Activated B cell treated with CpG ODN at 0.5 μM for 24 hours (primary cell): Measurements from ENCODE around the gene CALHM2. TPM values are rescaled to one million over a fixed set of nuclear protein-coding genes. Genes with fewer than 3 reads are reported as not detected.

Experiments used
- ATAC-seq: fragments of 200-7000 bp; cut with Tn5 transposase; one replicate; pipeline ENCODE4 v1.10.0; 2021; ENCODE audit warnings: low read depth, mild to moderate bottlenecking, moderate library complexity
- CTCF ChIA-PET: fragments of 350-600 bp; sonication (Branson Sonifier 250); formaldehyde crosslinking; loops from one replicate; lab custom pipeline; 2021; ENCODE audit warnings: antibody characterized with exemption; lab: Charles Lee
- POLR2A ChIA-PET: fragments of 350-600 bp; sonication (Branson Sonifier 250); formaldehyde crosslinking; loops from one replicate; lab custom pipeline; 2021; ENCODE audit warnings: antibody characterized with exemption; lab: Charles Lee
- DNase-seq: peaks from one replicate; pipeline ENCODE4 v3.0.0; 2022
- H3K27ac Mint-ChIP-seq: one replicate; pipeline ENCODE4 v1.8.0; 2020; ENCODE audit warnings: mixed read lengths
- H3K27me3 Mint-ChIP-seq: one replicate; pipeline ENCODE4 v1.8.0; 2021; ENCODE audit warnings: mixed read lengths
- H3K36me3 Mint-ChIP-seq: one replicate; pipeline ENCODE4 v1.8.0; 2021; ENCODE audit warnings: low read depth, mixed read lengths
- H3K4me1 Mint-ChIP-seq: one replicate; pipeline ENCODE4 v1.8.0; 2021; ENCODE audit warnings: mixed read lengths
- H3K4me3 Mint-ChIP-seq: one replicate; pipeline ENCODE4 v1.8.0; 2020; ENCODE audit warnings: mild to moderate bottlenecking, mixed read lengths
- H3K9me3 Mint-ChIP-seq: one replicate; pipeline ENCODE4 v1.8.0; 2020; ENCODE audit warnings: mixed read lengths
- CTCF ChIP-seq: fragments of 200-600 bp; IDR thresholded peaks from one replicate; pipeline ENCODE4 v1.8.0; 2022; ENCODE audit warnings: antibody characterized with exemption, mild to moderate bottlenecking
- intact Hi-C: fragments of 100-400 bp; cut with micrococcal nuclease; formaldehyde crosslinking; loops from one replicate; pipeline ENCODE4 v1.15.1; 2024
- total RNA-seq: library from RNA; stranded (reverse); gene quantifications from 2 replicates; pipeline ENCODE4 v1.2.3, GENCODE V29; 2022

The CALHM2 gene
- total RNA-seq, 1 donor from 2014 or later, result 17.5 TPM

DNA sequence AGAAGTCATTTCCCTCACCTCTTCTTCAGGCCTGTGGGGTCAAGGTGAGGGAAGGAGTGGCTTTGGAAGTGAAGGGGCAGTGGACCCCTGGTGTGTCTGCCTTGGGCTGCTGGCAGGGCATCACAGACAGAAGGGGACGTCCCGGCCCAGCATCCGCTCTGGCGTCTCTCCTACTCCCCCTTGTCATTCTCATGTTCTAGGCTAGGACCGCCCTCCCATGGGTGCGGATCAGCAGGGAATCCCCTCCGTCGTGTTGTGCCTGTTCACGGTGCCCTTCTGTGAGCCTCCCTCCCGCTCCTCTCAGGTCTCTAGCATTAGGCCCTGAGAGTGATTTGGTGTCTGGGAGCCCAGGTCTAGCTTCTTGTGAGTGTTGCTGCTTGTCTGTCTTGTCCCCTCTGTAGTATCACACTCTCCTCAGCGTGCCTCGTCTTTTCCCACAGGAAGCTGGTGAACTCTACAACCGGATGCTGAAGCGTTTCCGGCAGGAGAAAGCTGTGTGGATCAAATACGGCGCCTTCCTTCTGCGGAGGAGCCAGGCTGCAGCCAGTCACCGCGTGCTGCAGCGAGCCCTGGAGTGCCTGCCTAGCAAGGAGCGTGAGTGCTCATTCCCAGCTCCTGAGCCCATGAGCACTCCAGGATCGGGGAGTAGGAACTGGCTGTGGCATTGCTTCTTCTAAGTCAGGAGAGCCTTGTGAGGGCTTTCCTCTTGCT is 8.5 kb downstream of the CALHM2 start:
- H3K27me3 Mint-ChIP-seq, result no peaks in the 10 kb centered on the region
- H3K4me3 Mint-ChIP-seq, result no peak overlapping the region
- H3K4me1 Mint-ChIP-seq, result peaks cover 4% of the 10 kb centered on the region
- no peak overlapping the region for H3K27ac Mint-ChIP-seq
- DNase-seq (no peak), ATAC-seq (no peak)
- POLR2A ChIA-PET, result no interaction called here
- intact Hi-C loops, result no loop called here
- H3K9me3 Mint-ChIP-seq, result no peaks in the 10 kb centered on the region
- peaks cover 84% of the 10 kb centered on the region for H3K36me3 Mint-ChIP-seq
- CTCF ChIA-PET, result interaction anchor here (0.8 kb wide), 1 partner anchor 37 kb away, joined by 3 read pairs; no protein-coding TSS in a partner anchor
- TF ChIP-seq CTCF, result no peak

DNA sequence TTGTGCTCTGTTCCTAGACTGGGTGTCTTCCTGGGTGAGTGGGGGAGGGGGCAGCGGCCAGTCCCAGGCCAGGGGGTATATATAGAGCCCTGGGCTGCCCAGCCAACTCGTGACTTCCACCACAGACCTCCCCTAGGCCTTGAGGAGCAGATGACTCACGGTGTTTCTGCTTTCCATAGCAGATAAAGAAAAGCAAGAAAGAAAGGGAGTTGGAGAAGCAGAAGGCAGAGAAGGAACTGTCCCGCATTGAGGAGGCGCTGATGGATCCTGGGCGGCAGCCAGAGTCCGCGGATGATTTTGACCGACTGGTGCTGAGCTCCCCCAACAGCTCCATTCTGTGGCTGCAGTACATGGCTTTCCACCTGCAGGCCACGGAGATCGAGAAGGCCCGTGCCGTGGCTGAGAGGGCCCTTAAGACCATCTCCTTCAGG is 10.1 kb downstream of the CALHM2 start:
- H3K4me1 Mint-ChIP-seq, result no peaks in the 10 kb centered on the region
- ChIA-PET CTCF (interaction anchor here (0.9 to 2.1 kb wide), 5 partner anchors 30 to 43 kb away, joined by 3 to 4 read pairs (median 3); no protein-coding TSS in a partner anchor), POLR2A (interaction anchor here (0.7 kb wide), 1 partner anchor 472 kb away, joined by 4 read pairs; no protein-coding TSS in a partner anchor)
- H3K4me3 Mint-ChIP-seq, result no peak overlapping the region
- intact Hi-C loops, result no loop called here
- H3K27ac Mint-ChIP-seq, result no peak overlapping the region
- no peaks in the 10 kb centered on the region for H3K9me3 Mint-ChIP-seq
- H3K27me3 Mint-ChIP-seq, result no peaks in the 10 kb centered on the region
- peaks cover 87% of the 10 kb centered on the region for H3K36me3 Mint-ChIP-seq
- no peak for TF ChIP-seq CTCF
- DNase-seq (no peak), ATAC-seq (no peak)

DNA sequence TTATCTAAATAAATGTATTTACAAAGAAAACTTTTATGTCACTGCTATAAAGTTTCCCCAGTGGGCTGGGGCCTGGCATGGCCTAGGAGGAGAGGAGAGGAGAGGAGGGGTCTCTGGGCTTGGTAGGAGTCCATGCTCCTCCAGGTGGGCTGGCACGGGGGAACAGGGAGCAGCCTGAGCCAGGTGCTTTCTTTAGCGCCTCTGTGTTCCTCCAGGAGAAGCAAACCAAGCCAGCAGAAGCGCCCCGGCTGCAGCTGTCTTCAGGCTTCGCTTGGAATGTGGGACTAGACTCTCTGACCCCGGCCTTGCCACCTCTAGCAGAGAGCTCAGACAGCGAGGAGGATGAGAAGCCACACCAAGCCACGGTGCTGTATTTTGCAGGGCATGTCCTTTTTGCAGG is 10.6 kb downstream of the CALHM2 start:
- CTCF ChIA-PET, result interaction anchor here (1.2 to 2.1 kb wide), 2 partner anchors 40 to 41 kb away, joined by 3 to 4 read pairs; no protein-coding TSS in a partner anchor
- intact Hi-C loops, result no loop called here
- no peaks in the 10 kb centered on the region for H3K27me3 Mint-ChIP-seq
- ATAC-seq, result no peak
- POLR2A ChIA-PET, result interaction anchor here (1.2 kb wide), 1 partner anchor 30 kb away, joined by 3 read pairs; no protein-coding TSS in a partner anchor
- H3K9me3 Mint-ChIP-seq, result no peaks in the 10 kb centered on the region
- no peak for DNase-seq
- no peaks in the 10 kb centered on the region for H3K4me1 Mint-ChIP-seq
- no peak overlapping the region for H3K4me3 Mint-ChIP-seq
- peak overlapping the region; percentile 41 for H3K27ac Mint-ChIP-seq
- no peak for TF ChIP-seq CTCF
- peaks cover 88% of the 10 kb centered on the region for H3K36me3 Mint-ChIP-seq

GRCh38 chr10:103441206-103441605 is 11.0 kb downstream of the CALHM2 start:
- no peak for DNase-seq
- Mint-ChIP-seq H3K27me3 (no peaks in the 10 kb centered on the region), H3K4me1 (no peaks in the 10 kb centered on the region), H3K4me3 (no peak overlapping the region), H3K36me3 (peaks cover 89% of the 10 kb centered on the region), H3K9me3 (no peaks in the 10 kb centered on the region), H3K27ac (peak overlapping the region; percentile 41)
- CTCF ChIA-PET, result interaction anchor here (2.1 kb wide), 1 partner anchor 40 kb away, joined by 4 read pairs; no protein-coding TSS in a partner anchor
- intact Hi-C loops, result no loop called here
- POLR2A ChIA-PET, result interaction anchor here (1.2 kb wide), 1 partner anchor 30 kb away, joined by 3 read pairs; no protein-coding TSS in a partner anchor
- TF ChIP-seq CTCF, result no peak
- ATAC-seq, result no peak

DNA sequence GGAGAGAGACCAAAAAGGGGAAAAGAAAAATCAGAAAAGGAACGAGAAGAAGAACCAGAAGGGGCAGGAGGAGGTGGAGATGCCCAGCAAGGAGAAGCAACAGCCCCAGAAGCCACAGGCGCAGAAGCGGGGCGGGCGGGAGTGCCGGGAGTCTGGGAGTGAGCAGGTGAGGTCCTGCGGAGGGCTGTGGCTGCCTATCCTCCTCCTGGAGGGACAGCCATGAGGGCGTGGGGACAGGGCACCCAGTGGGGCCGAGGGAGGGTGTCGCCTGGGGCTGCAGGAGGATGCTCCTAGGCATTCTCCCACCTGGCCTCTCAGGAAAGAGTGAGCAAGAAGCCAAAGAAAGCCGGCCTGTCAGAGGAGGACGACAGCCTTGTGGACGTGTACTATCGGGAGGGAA is 11.8 kb downstream of the CALHM2 start:
- Mint-ChIP-seq H3K9me3 (no peaks in the 10 kb centered on the region), H3K27me3 (no peaks in the 10 kb centered on the region), H3K36me3 (peaks cover 89% of the 10 kb centered on the region), H3K27ac (no peak overlapping the region), H3K4me3 (no peak overlapping the region), H3K4me1 (no peaks in the 10 kb centered on the region)
- intact Hi-C loops, result no loop called here
- TF ChIP-seq CTCF, result no peak
- ATAC-seq (no peak), DNase-seq (no peak)
- CTCF ChIA-PET, result interaction anchor here (2.1 kb wide), 1 partner anchor 41 kb away, joined by 4 read pairs; no protein-coding TSS in a partner anchor
- POLR2A ChIA-PET, result interaction anchor here (1.2 kb wide), 1 partner anchor 31 kb away, joined by 3 read pairs; no protein-coding TSS in a partner anchor
